Tibial nerve (tissue), 3 donors: Measurements from ENCODE around the gene TP73.

Experiments used
- POLR2A ChIP-seq, 2 donors: fragments of 450-650 bp; IDR thresholded peaks; one replicate each; pipeline ENCODE4 v1.6.1; 2017; ENCODE audit warnings: antibody characterized with exemption in 2 of 2, mild to moderate bottlenecking in 2 of 2, moderate library complexity in 2 of 2
- TF ChIP-seq, protein P1 (sequence below), 5 experiments: fragments of 200-600 bp in 3 of 5; fragments of 450-650 bp in 2 of 5; sonication (generic) in 3 of 5; IDR thresholded peaks; one replicate each; pipeline ENCODE4 v1.5.1; 2016 to 2019; ENCODE audit warnings: antibody characterized with exemption in 5 of 5, mild to moderate bottlenecking in 3 of 5, moderate library complexity in 2 of 5

DNA sequence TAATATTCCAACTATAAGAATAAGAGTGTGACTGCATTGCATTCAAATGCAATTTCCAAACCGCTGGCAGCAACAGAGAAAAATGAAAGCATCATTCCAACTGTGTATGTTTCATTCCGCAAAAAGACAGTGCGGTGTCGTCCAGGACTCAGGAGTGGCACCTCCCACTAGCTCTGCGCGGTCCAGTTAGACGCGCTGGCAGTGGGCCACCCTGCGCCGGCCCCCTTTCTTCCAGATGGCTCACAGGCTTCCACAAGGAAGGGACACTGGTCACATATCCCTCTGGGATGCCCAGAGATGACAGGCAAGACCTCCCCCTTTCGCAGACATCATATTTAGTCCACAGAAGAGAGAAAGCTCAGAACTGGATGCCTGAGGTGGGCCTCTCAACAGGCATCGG lies 14.3 kb upstream of the TP73 start:
- TF ChIP-seq, protein P1, sequence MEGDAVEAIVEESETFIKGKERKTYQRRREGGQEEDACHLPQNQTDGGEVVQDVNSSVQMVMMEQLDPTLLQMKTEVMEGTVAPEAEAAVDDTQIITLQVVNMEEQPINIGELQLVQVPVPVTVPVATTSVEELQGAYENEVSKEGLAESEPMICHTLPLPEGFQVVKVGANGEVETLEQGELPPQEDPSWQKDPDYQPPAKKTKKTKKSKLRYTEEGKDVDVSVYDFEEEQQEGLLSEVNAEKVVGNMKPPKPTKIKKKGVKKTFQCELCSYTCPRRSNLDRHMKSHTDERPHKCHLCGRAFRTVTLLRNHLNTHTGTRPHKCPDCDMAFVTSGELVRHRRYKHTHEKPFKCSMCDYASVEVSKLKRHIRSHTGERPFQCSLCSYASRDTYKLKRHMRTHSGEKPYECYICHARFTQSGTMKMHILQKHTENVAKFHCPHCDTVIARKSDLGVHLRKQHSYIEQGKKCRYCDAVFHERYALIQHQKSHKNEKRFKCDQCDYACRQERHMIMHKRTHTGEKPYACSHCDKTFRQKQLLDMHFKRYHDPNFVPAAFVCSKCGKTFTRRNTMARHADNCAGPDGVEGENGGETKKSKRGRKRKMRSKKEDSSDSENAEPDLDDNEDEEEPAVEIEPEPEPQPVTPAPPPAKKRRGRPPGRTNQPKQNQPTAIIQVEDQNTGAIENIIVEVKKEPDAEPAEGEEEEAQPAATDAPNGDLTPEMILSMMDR (IDR thresholded peaks at IDR 0.05) = no peak
- TF ChIP-seq POLR2A (IDR thresholded peaks at IDR 0.05) = no peak
